ENCODE data around the gene MAPK8IP1.

MAPK8IP1 gene

GRCh38 chr11:45926536-45927331, 41.3 kb downstream of the MAPK8IP1 start:
- no peak for DNase-seq (ENCODE audit: low spot score)

DNA sequence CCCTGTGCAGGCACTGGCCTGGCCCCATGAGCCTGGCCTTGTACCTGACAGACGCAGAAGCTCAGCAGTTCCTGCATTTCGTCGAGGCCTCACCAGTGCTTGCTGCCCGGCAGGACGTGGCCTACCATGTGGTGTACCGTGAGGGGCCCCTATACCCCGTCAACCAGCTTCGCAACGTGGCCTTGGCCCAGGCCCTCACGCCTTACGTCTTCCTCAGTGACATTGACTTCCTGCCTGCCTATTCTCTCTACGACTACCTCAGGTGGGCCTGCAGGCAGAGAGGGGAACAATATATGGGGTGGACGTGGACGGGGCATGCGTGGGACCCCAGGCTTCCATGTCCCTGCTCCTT, 41.9 kb downstream of the MAPK8IP1 start:
- DNase-seq (ENCODE audit: low spot score), result no peak

DNA sequence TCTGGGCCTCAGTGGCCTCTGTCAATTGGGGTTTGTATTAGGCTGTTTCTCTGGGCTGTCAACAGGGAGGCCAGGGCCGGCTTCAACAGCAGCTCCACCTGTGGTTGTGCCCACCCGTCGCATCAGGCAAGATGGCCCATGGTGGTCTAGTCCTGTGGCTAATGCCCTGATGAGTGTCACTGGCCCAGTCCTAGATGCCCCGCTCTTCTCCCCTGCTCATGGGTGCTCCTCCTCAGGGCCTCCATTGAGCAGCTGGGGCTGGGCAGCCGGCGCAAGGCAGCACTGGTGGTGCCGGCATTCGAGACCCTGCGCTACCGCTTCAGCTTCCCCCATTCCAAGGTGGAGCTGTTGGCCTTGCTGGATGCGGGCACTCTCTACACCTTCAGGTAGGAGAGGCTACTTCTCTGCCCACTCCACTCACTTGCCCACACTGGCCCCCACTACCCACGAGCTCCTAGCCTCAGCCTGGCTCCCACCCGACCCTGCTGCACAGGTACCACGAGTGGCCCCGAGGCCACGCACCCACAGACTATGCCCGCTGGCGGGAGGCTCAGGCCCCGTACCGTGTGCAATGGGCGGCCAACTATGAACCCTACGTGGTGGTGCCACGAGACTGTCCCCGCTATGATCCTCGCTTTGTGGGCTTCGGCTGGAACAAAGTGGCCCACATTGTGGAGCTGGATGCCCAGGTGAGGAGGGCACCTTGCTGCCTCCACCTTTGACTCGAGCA, 42.4 kb downstream of the MAPK8IP1 start:
- DNase-seq (ENCODE audit: low spot score), result no peak

DNA sequence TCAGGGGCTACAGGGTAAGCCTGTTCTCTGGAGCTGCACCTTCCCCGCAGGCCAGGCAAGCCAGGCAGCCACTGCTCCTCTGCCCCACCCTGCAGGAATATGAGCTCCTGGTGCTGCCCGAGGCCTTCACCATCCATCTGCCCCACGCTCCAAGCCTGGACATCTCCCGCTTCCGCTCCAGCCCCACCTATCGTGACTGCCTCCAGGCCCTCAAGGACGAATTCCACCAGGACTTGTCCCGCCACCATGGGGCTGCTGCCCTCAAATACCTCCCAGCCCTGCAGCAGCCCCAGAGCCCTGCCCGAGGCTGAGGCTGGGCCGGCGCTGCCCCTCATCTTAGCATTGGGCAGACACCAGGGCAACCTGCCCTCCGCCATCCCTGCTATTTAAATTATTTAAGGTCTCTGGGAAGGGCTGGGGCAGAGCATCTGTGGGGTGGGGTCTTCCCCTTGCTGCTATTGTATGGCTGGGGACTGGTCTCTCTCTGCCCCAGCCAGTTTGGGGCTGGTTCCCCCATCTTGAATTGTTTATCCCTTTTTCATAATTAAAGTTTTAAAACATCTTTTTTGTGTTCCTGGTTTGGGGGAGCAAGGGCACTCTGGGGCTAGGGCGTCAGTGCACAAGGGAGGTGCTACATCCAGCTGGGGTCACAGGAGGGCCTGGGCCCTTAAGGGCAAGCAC, 43.2 kb downstream of the MAPK8IP1 start:
- DNase-seq (ENCODE audit: low spot score), result no peak

DNA sequence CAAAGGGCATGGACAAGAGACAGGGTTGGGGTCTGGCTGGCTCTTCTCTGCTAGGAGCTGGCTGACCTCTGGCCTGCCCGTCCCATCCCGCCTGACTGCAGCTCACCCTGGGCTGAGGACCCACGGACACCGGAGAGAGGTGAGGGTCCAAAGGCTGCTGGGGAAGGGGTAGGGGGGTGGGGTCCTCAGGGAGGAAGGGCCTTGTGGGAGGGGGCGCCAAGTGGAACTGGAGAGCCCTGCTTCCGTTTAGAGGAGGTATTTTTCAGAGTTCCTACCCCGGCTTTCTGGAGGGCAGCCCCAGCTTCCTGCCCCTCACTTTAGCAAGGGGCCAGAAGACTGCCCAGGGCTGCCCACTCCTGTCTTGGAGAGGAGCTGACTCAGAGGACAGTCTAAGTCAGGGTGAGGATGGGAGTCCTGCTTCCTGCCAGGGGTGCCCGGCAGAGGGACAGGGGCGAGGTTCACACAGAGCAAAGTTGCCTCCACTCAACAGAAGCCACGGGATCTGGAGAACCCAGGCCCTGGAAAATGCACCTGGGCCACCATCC, 44.1 kb downstream of the MAPK8IP1 start:
- no peak for DNase-seq (ENCODE audit: low spot score)

DNA sequence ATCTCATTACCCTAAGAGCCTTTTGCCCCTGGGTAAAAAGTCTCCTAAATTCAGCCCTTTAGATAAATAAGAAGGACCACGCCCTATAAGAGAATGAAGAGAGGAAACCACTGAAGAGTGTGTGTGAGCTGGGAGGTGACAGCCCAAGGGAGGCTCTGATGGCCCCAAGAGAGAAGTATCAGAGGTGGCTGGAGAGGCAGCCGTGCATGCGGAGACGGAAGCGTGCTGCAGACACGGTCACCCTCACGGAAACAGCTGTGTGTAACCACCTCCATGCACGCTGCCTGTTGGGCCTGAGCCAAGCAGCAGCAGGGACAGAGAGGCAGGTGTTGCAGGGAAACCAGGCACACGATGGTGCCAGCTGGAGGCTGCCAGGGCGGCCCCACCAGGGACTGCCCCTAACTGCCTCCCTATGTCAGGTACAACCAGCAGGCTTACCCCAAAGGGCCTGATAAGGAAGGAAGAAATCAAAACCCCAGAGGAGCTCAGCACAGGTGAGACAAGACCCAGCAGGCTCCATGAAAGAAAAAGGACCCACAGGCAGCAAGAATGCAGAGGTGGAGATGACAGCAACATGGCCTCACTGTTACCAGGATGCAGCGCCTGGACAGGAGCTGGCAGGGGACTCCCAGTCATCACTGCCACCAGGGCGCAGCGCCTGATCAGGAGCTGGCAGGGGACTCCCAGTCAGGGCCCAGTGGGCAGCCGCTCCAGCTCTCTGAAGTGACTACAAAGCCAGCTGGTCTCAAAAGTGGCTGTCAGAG, 44.8 kb downstream of the MAPK8IP1 start:
- peak; percentile 93 for DNase-seq (ENCODE audit: low spot score)

GRCh38 chr11:45930951-45931570, 45.6 kb downstream of the MAPK8IP1 start:
- DNase-seq (ENCODE audit: low spot score), result no peak

DNA sequence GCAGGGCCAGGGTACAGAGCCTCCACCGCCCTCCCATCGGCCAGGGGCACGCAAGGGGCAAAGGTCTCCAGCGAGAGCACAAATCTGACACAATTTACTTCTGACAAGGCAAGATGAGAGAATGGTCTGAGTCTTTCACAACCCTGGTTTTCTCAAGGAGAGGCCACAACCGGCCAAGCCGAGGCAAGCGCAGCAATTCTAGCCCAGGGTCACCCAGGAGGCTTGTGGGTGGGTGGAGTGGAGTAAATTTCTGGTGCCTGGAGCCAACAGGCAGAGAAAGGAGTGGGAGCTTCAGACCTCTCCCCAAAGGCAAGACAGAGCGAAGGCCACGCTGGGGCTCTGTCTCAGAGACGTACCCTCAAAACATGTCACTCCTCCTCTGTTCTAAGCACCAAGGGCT, 46.3 kb downstream of the MAPK8IP1 start:
- no peak for DNase-seq (ENCODE audit: low spot score)

DNA sequence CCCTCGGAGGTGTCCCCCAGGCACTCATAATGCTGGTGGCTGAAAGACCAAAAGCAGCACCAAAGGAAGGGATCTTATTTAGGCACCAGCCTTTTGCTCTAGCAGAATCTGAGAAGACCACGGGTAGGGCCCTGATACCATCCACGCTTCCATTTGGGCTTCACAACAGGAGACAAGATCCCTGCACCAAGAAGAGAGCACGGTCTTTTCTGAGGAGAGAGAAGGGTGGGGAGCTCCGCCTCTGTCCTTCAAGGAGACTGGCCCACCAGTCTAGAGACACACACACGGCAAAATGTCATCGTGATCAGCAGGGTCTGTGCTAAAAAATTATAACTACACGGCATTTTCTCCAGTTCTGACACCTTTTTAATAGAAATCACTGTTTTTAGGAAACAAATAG, 46.8 kb downstream of the MAPK8IP1 start:
- DNase-seq (ENCODE audit: low spot score), result no peak

DNA sequence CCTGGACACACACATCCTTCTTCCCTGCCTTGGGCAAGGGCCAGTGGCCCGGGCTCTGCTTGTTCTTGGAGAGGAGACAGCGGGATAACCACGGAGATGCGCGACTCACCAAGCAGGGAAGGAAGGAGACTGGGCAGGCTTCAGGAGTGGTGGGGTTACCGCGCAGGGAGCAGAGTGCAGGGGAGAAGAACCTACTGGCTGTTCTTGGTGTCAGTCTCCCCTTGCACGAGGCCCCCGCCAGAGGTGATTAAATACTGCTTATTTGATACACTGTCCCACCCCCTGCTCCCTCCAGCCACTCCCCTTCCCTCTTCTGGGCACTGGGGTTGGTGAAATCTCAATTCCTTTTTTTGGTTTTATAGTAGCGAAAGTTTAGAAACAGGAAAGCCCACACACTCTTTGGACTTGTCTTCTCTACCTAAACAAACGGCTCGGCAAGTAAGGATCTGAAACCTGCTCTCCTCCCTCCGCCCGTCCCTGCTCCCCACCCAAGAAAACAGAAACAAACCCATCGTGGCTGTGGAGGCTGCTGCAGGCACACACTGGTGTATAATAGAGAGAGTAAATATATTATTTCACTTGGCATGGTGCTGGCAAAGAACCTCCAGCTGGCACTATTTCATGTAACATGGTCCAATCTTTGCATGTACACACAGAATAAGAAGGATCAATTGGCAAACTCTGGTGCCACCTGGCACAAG, 47.8 kb downstream of the MAPK8IP1 start:
- peak; percentile 32 for DNase-seq (ENCODE audit: low spot score)

DNA sequence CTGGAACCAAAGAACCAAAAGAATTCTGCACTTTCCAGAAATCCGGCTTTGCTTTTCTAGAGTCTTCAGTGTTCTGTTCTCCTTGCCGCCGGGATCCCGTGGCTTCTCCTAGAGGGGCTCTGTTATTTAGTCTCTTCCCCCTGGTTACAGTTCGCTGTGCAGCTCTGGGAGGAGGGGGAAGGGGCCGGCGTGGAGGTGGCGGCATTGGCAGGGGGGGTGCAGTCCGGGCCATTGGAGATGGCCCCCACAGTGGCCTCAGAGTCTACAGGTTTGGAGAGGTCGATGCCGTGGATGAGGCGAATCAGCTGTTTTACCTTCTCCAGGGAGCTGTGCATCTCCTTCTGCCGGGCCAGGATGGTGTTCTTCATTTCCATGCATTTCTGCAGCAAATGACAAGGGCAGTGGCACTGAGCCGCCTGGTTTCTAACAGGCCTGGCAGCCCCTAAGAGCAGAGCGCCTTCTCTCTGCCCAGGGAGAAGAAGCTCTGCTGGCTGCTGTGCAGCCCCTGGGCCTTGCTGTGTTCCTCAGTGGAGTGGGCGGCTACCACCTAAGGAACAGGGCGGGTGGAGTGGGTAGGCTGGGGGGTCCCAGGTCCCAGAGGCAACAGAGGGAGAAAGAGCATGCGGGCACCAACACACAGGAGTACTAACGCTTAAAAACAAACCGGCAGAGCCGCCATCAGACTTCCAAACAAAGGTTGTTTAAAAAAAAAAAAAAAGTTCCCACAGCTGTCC, 48.6 kb downstream of the MAPK8IP1 start:
- no peak for DNase-seq (ENCODE audit: low spot score)

DNA sequence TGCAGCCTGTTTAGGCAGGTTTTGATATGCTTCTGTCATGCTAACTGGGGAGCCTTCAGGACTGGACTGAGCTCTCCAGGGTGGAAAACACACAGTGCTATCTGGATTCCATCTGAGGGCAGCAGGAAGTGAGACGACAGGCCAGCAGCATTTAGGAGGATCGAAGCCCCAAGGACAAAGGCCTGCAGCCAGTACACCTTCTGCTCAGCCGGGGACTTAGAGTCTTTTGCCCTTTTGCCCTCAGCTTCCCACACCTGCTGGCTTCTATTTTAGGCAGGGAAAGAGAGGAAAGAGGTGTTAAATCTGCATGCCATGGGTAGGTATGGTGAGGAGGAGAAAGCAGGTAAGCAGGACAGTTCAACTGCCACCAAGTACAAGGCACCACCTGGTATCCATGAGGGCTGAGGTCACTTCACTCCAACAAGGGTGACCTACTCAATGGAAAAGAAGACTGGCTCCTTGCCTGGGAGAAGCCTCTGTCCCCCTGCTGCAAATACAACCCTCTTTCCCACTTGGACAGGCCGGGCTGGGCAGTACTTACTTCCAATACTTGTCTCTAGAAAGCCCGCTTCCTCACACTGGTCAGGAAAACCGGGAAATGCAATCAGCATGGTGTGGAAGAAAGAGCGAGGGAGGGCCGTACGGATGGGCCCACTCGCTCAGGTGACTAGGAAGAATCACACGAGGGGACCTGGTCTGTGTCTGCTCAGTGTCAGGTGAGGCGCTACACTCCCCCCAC, 49.3 kb downstream of the MAPK8IP1 start:
- DNase-seq (ENCODE audit: low spot score), result no peak

- DNase-seq (ENCODE audit: low spot score), result no peak
Measured at GRCh38 chr11:45935349-45936064, 50.1 kb downstream of the MAPK8IP1 start.

GRCh38 chr11:45936511-45937054, 51.1 kb downstream of the MAPK8IP1 start:
- DNase-seq (ENCODE audit: low spot score), result no peak

GRCh38 chr11:45937916-45938315, 52.5 kb downstream of the MAPK8IP1 start:
- DNase-seq (ENCODE audit: low spot score), result no peak

DNA sequence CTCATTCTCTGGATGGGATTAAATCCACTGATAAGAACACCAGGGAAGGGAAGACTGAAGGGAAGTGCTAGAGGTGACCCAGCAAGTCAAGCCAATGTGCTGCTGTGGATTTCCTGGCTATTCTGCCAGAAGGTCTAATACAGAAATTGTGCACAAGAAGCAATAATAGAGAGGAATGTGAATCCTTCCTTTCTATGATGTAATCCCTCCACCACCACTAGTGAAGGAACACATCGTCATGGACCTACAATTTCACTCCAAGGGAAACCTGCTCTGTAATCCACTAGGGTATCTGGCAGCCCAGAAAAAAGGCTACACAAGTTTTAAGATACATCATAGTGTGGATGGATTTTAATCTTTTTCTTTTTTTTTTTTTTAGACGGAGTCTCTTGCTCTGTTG, 54.4 kb downstream of the MAPK8IP1 start:
- no peak for DNase-seq (ENCODE audit: low spot score)

GRCh38 chr11:45941285-45941684, 55.8 kb downstream of the MAPK8IP1 start:
- DNase-seq (ENCODE audit: low spot score), result no peak

DNA sequence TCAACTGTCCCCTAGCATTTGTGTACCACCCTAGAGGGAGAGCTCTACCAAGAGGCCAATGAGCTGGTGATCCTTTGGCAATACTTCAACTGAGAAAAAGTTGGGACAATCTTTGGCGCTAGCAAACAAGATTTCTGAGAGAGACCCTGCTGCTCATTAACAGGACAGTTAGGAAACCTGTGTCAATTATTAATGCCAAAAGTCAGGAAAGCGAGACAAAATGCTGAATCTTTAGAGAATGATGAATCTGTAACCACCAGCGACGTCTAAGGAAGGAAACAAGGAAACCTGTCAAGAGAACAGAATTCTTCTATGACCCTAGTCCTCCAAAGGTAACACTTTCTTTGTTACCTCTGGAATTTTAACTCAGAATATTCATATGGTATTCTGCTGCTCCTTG, 56.9 kb downstream of the MAPK8IP1 start:
- DNase-seq (ENCODE audit: low spot score), result no peak

Data from NAMALWA (cell line).